ENCODE results near the gene CREB5.

- TF ChIP-seq CTCF (IDR thresholded peaks at IDR 0.05; ENCODE audit: poor library complexity, severe bottlenecking) = no peak
- TF ChIP-seq POLR2AphosphoS5 (IDR thresholded peaks at IDR 0.05) = no peak
- no peak for TF ChIP-seq EZH2 (IDR thresholded peaks at IDR 0.05; ENCODE audit: borderline replicate concordance, insufficient read depth, low read length, poor library complexity, severe bottlenecking)
Measured at GRCh38 chr7:28382144-28382543, 30.2 kb upstream of the CREB5 start.
